T-cell (primary cell): ENCODE results near the gene SMYD1. TPM values are rescaled to one million over a fixed set of nuclear protein-coding genes. Genes with fewer than 3 reads are reported as not detected.

ENCODE experiments used
- ATAC-seq, 4 experiments: fragments of 200-7000 bp in 3 of 4; fragments of 150-1000 bp in 1 of 4; cut with Tn5 transposase; replicated peaks in 1 of 4; 1 replicate in 3 of 4; 2 replicates in 1 of 4; pipeline ENCODE4 v1.10.0; 2021; ENCODE audit warnings: moderate library complexity in 3 of 4, mild to moderate bottlenecking in 2 of 4, moderate number of reproducible peaks in 1 of 4
- CTCF ChIA-PET, 2 donors: fragments of 300-600 bp; sonication (Branson Sonifier 250); formaldehyde crosslinking; loops; one replicate each; lab custom pipeline; 2022; ENCODE audit warnings: antibody characterized with exemption in 2 of 2; lab: Charles Lee
- POLR2A ChIA-PET, 2 donors: fragments of 300-600 bp; sonication (Branson Sonifier 250); formaldehyde crosslinking; loops; one replicate each; lab custom pipeline; 2022; ENCODE audit warnings: antibody characterized with exemption in 2 of 2; lab: Charles Lee
- DNase-seq, 35 experiments: peaks; one replicate each; pipeline versions ENCODE4 v3.0.0 to v3.0.0-alpha.2; 2013 to 2023
- H3K27ac ChIP-seq: one replicate; pipeline ENCODE4 v1.5.1; 2013; ENCODE audit warnings: low read length
- H3K27me3 ChIP-seq, 2 experiments: replicated peaks in 1 of 2; 1 replicate in 1 of 2; 2 replicates in 1 of 2; pipeline versions ENCODE4 v1.6.1 to v1.7.0; 2013; ENCODE audit warnings: low read length in 1 of 2, mixed read lengths in 1 of 2; ENCODE audit not compliant: control insufficient read depth in 2 of 2, insufficient read depth in 2 of 2; ENCODE audit errors: extremely low read depth in 1 of 2
- H3K36me3 ChIP-seq, 2 donors: 1 replicate in 1 of 2; 2 replicates in 1 of 2; pipeline versions ENCODE4 v1.6.1 to v1.7.0; 2013; ENCODE audit warnings: low read length in 1 of 2; ENCODE audit not compliant: control insufficient read depth in 2 of 2, insufficient read depth in 1 of 2; ENCODE audit errors: extremely low read depth in 1 of 2
- H3K4me1 ChIP-seq, 2 experiments: 1 replicate in 1 of 2; 2 replicates in 1 of 2; pipeline versions ENCODE4 v1.6.1 to v1.7.0; 2013; ENCODE audit warnings: low read length in 2 of 2, mixed read lengths in 1 of 2; ENCODE audit not compliant: insufficient read depth in 2 of 2, control insufficient read depth in 1 of 2; ENCODE audit errors: extremely low read depth in 1 of 2
- H3K4me3 ChIP-seq, 2 donors: 1 replicate in 1 of 2; 2 replicates in 1 of 2; pipeline versions ENCODE4 v1.5.1 to v1.7.0; 2013; ENCODE audit warnings: mild to moderate bottlenecking in 2 of 2, low read length in 1 of 2, moderate library complexity in 1 of 2; ENCODE audit not compliant: control insufficient read depth in 1 of 2; ENCODE audit errors: extremely low read depth in 1 of 2
- H3K9me3 ChIP-seq: 2 replicates; pipeline ENCODE4 v1.7.0; 2013
- H3K27ac Mint-ChIP-seq, 2 donors: one replicate each; pipeline ENCODE4 v1.8.0; 2020 to 2021; ENCODE audit warnings: mild to moderate bottlenecking in 2 of 2, mixed read lengths in 2 of 2
- H3K27me3 Mint-ChIP-seq, 2 donors: one replicate each; pipeline ENCODE4 v1.8.0; 2021 to 2022; ENCODE audit warnings: mixed read lengths in 2 of 2
- H3K36me3 Mint-ChIP-seq: one replicate; pipeline ENCODE4 v1.8.0; 2021; ENCODE audit warnings: mixed read lengths
- H3K4me1 Mint-ChIP-seq, 3 donors: one replicate each; pipeline ENCODE4 v1.8.0; 2020 to 2022; ENCODE audit warnings: mixed read lengths in 3 of 3, mild to moderate bottlenecking in 1 of 3
- H3K4me3 Mint-ChIP-seq, 3 donors: one replicate each; pipeline ENCODE4 v1.8.0; 2020 to 2022; ENCODE audit warnings: mild to moderate bottlenecking in 3 of 3, mixed read lengths in 3 of 3, moderate library complexity in 3 of 3
- H3K9me3 Mint-ChIP-seq, 3 donors: one replicate each; pipeline ENCODE4 v1.8.0; 2020 to 2022; ENCODE audit warnings: mixed read lengths in 3 of 3
- whole genome bisulfite sequencing: methylation state at CpG from one replicate; pipeline ENCODE4 v1.1.5; 2013; ENCODE audit warnings: missing lambda C conversion rate; ENCODE audit not compliant: insufficient coverage; 5-methylcytosine and 5-hydroxymethylcytosine counted together
- total RNA-seq, 35 experiments: library from RNA in 6 of 35; stranded (reverse) in 6 of 35; fragments of 120-200 nt in 1 of 35; gene quantifications; one replicate each; pipeline versions ENCODE4 v1.2.1 to v1.2.4 and lab custom pipeline; 2013 to 2026

The SMYD1 gene
- total RNA-seq, 5 donors from 2014 or later (not counting 1 experiment from before 2014, with no cell fraction given) = not detected

- Mint-ChIP-seq H3K9me3 (peaks cover 0 to 4% (median 0%) of the 10 kb centered on the region in 3 donors), H3K27me3 (no peaks in the 10 kb centered on the region), H3K4me1 (peaks cover 19 to 23% (median 23%) of the 10 kb centered on the region in 3 donors), H3K4me3 (no peak overlapping the region), H3K27ac (no peak overlapping the region), H3K36me3 (no peaks in the 10 kb centered on the region)
- no peak overlapping the region for H3K4me3 ChIP-seq
- no peak for DNase-seq
- H3K27ac ChIP-seq = no peak overlapping the region
- no peaks in the 10 kb centered on the region for H3K36me3 ChIP-seq
- no peaks in the 10 kb centered on the region for H3K9me3 ChIP-seq
- H3K27me3 ChIP-seq = no peaks in the 10 kb centered on the region
- H3K4me1 ChIP-seq = peaks cover 8 to 15% of the 10 kb centered on the region in 2 experiments
- ChIA-PET POLR2A (no interaction called here), CTCF (no interaction called here)
- no peak for ATAC-seq
Measured at GRCh38 chr2:88092773-88093172, 25.1 kb downstream of the SMYD1 start.

- CTCF ChIA-PET = no interaction called here
- no peak for DNase-seq
- no peaks in the 10 kb centered on the region for H3K36me3 ChIP-seq
- ATAC-seq = no peak
- peaks cover 0 to 4% (median 0%) of the 10 kb centered on the region in 3 donors for H3K9me3 Mint-ChIP-seq
- POLR2A ChIA-PET = no interaction called here
- no peaks in the 10 kb centered on the region for H3K36me3 Mint-ChIP-seq
- H3K4me1 Mint-ChIP-seq = peaks cover 15 to 20% (median 18%) of the 10 kb centered on the region in 3 donors
- no peaks in the 10 kb centered on the region for H3K9me3 ChIP-seq
- H3K4me1 ChIP-seq = peaks cover 5 to 12% of the 10 kb centered on the region in 2 experiments
- H3K27me3 Mint-ChIP-seq = peaks cover 0 to 2% of the 10 kb centered on the region in 2 donors
- no peak overlapping the region for H3K27ac Mint-ChIP-seq
- H3K27me3 ChIP-seq = no peaks in the 10 kb centered on the region
- H3K27ac ChIP-seq = no peak overlapping the region
- H3K4me3 ChIP-seq = no peak overlapping the region
- no peak overlapping the region for H3K4me3 Mint-ChIP-seq
- WGBS = no CpG with 5 or more reads among the region's 3 CpGs
Measured at GRCh38 chr2:88095022-88095421, 27.4 kb downstream of the SMYD1 start.

GRCh38 chr2:88096708-88097107, 29.1 kb downstream of the SMYD1 start:
- Histone ChIP-seq H3K4me3 (no peak overlapping the region), H3K36me3 (no peaks in the 10 kb centered on the region), H3K27me3 (no peaks in the 10 kb centered on the region), H3K9me3 (no peaks in the 10 kb centered on the region), H3K27ac (no peak overlapping the region), H3K4me1 (peaks cover 0 to 4% of the 10 kb centered on the region in 2 experiments)
- ChIA-PET CTCF (interaction anchor here in 1 of 2 donors (0.5 kb wide), 1 partner anchor 330 kb away, joined by 3 read pairs; no protein-coding TSS in a partner anchor), POLR2A (no interaction called here)
- H3K27me3 Mint-ChIP-seq = peaks cover 0 to 4% of the 10 kb centered on the region in 2 donors
- H3K4me3 Mint-ChIP-seq = no peak overlapping the region
- peaks cover 1 to 3% (median 2%) of the 10 kb centered on the region in 3 donors for H3K4me1 Mint-ChIP-seq
- DNase-seq = no peak
- no peak for ATAC-seq
- no peaks in the 10 kb centered on the region for H3K36me3 Mint-ChIP-seq
- WGBS = 94% methylated on average over 2 of the region's 5 CpGs
- H3K9me3 Mint-ChIP-seq = no peaks in the 10 kb centered on the region
- H3K27ac Mint-ChIP-seq = no peak overlapping the region

- Mint-ChIP-seq H3K4me1 (peaks cover 0 to 1% (median 0%) of the 10 kb centered on the region in 3 donors), H3K36me3 (no peaks in the 10 kb centered on the region), H3K9me3 (no peaks in the 10 kb centered on the region), H3K27ac (no peak overlapping the region), H3K27me3 (peaks cover 0 to 4% of the 10 kb centered on the region in 2 donors), H3K4me3 (no peak overlapping the region)
- DNase-seq = no peak
- no peak overlapping the region for H3K27ac ChIP-seq
- no peaks in the 10 kb centered on the region for H3K4me1 ChIP-seq
- CTCF ChIA-PET = no interaction called here
- H3K9me3 ChIP-seq = no peaks in the 10 kb centered on the region
- no peaks in the 10 kb centered on the region for H3K27me3 ChIP-seq
- 67% methylated on average over 1 of the region's 3 CpGs for WGBS
- no peak overlapping the region for H3K4me3 ChIP-seq
- ATAC-seq = no peak
- POLR2A ChIA-PET = no interaction called here
- no peaks in the 10 kb centered on the region for H3K36me3 ChIP-seq
Measured at GRCh38 chr2:88097192-88097591, 29.6 kb downstream of the SMYD1 start.

GRCh38 chr2:88097891-88098557, 30.4 kb downstream of the SMYD1 start:
- Histone ChIP-seq H3K27ac (no peak overlapping the region), H3K9me3 (no peaks in the 10 kb centered on the region), H3K4me1 (no peaks in the 10 kb centered on the region), H3K27me3 (no peaks in the 10 kb centered on the region), H3K36me3 (no peaks in the 10 kb centered on the region), H3K4me3 (no peak overlapping the region)
- Mint-ChIP-seq H3K27me3 (peaks cover 0 to 4% of the 10 kb centered on the region in 2 donors), H3K36me3 (no peaks in the 10 kb centered on the region), H3K9me3 (no peaks in the 10 kb centered on the region), H3K4me3 (no peak overlapping the region), H3K4me1 (no peaks in the 10 kb centered on the region), H3K27ac (no peak overlapping the region)
- DNase-seq (no peak), ATAC-seq (no peak)
- ChIA-PET POLR2A (no interaction called here), CTCF (interaction anchor here in 1 of 2 donors (0.8 kb wide), 1 partner anchor 38 kb away, joined by 3 read pairs; no protein-coding TSS in a partner anchor)
- WGBS = no CpG with 5 or more reads among the region's 4 CpGs

GRCh38 chr2:88098558-88098900, 30.9 kb downstream of the SMYD1 start:
- CTCF ChIA-PET = no interaction called here
- H3K4me1 ChIP-seq = no peaks in the 10 kb centered on the region
- no peaks in the 10 kb centered on the region for H3K9me3 ChIP-seq
- Mint-ChIP-seq H3K4me3 (no peak overlapping the region), H3K4me1 (no peaks in the 10 kb centered on the region), H3K9me3 (no peaks in the 10 kb centered on the region), H3K27ac (no peak overlapping the region), H3K27me3 (peaks cover 0 to 4% of the 10 kb centered on the region in 2 donors), H3K36me3 (no peaks in the 10 kb centered on the region)
- H3K27me3 ChIP-seq = no peaks in the 10 kb centered on the region
- H3K27ac ChIP-seq = no peak overlapping the region
- H3K36me3 ChIP-seq = no peaks in the 10 kb centered on the region
- POLR2A ChIA-PET = no interaction called here
- DNase-seq (no peak), ATAC-seq (no peak)
- H3K4me3 ChIP-seq = no peak overlapping the region
